AG04450 (cell line): ENCODE data around the gene UROS. TPM values are rescaled to one million over a fixed set of nuclear protein-coding genes. Genes with fewer than 3 reads are reported as not detected.

ENCODE experiments used
- CTCF ChIA-PET: fragments of 300-600, 350-600 bp; formaldehyde crosslinking; extraction: SDS; loops from one replicate; lab custom pipeline; 2022; ENCODE audit warnings: antibody characterized with exemption, inconsistent platforms; lab: Charles Lee
- POLR2A ChIA-PET: fragments of 350-600 bp; formaldehyde crosslinking; extraction: SDS; loops from one replicate; lab custom pipeline; 2021; ENCODE audit warnings: antibody characterized with exemption, inconsistent platforms; lab: Yijun Ruan, JAX
- DNase-seq: peaks from one replicate; pipeline ENCODE4 v3.0.0-alpha.2; 2011; ENCODE audit warnings: low read depth, low spot score
- H3K27ac ChIP-seq: one replicate; pipeline ENCODE4 v1.5.1; 2012; ENCODE audit warnings: low read depth, low read length, control low read depth
- H3K27me3 ChIP-seq: one replicate; pipeline ENCODE4 v1.6.0; 2012; ENCODE audit warnings: low read length; ENCODE audit not compliant: control insufficient read depth, insufficient read depth
- H3K4me3 ChIP-seq: 2 replicates; pipeline ENCODE4 v1.5.1; 2011; ENCODE audit warnings: mild to moderate bottlenecking, low read depth, low read length, control low read depth
- H3K9me3 ChIP-seq: 2 replicates; pipeline ENCODE4 v1.5.1; 2012; ENCODE audit warnings: low read length; ENCODE audit not compliant: control insufficient read depth, insufficient read depth
- CTCF ChIP-seq: IDR thresholded peaks from 2 replicates; pipeline ENCODE4 v1.5.1; 2011; ENCODE audit warnings: low read depth, low read length, control low read depth, inconsistent platforms
- polyA plus RNA-seq: library from polyadenylated mRNA; depleted of rRNA; stranded (reverse); fragments of >200 nt; gene quantifications from 2 replicates; pipeline ENCODE4 v1.2.3, GENCODE V29; 2011

Gene UROS
- polyA plus RNA-seq, 1 experiment, result 65.9 TPM

GRCh38 chr10:125801574-125801973 lies 21.5 kb downstream of the UROS start:
- Histone ChIP-seq H3K4me3 (no peak overlapping the region), H3K27me3 (no peaks in the 10 kb centered on the region), H3K27ac (no peak overlapping the region), H3K9me3 (no peaks in the 10 kb centered on the region)
- DNase-seq, result no peak
- TF ChIP-seq CTCF, result no peak
- CTCF ChIA-PET, result no interaction called here
- POLR2A ChIA-PET, result no interaction called here

- Histone ChIP-seq H3K9me3 (no peaks in the 10 kb centered on the region), H3K4me3 (no peak overlapping the region), H3K27me3 (no peaks in the 10 kb centered on the region), H3K27ac (no peak overlapping the region)
- no peak for TF ChIP-seq CTCF
- no peak for DNase-seq
- POLR2A ChIA-PET, result no interaction called here
- CTCF ChIA-PET, result no interaction called here
Measured at GRCh38 chr10:125799451-125800182, 23.4 kb downstream of the UROS start.

GRCh38 chr10:125797994-125798662 lies 24.9 kb downstream of the UROS start:
- H3K27me3 ChIP-seq, result no peaks in the 10 kb centered on the region
- H3K27ac ChIP-seq, result no peak overlapping the region
- no peak overlapping the region for H3K4me3 ChIP-seq
- H3K9me3 ChIP-seq, result no peaks in the 10 kb centered on the region
- ChIA-PET CTCF (no interaction called here), POLR2A (no interaction called here)
- DNase-seq, result no peak
- TF ChIP-seq CTCF, result no peak

GRCh38 chr10:125797424-125797823 lies 25.6 kb downstream of the UROS start:
- POLR2A ChIA-PET, result no interaction called here

More at GRCh38 chr10:125797424-125797823, 25.6 kb downstream of the UROS start:
- no peak for TF ChIP-seq CTCF
- CTCF ChIA-PET, result interaction anchor here (0.6 kb wide), 1 partner anchor 637 kb away, joined by 8 read pairs; no protein-coding TSS in a partner anchor
- no peak for DNase-seq
- Histone ChIP-seq H3K9me3 (no peaks in the 10 kb centered on the region), H3K27me3 (no peaks in the 10 kb centered on the region), H3K4me3 (no peak overlapping the region), H3K27ac (no peak overlapping the region)
